ENCODE results near the gene TENM4. TPM values are rescaled to one million over a fixed set of nuclear protein-coding genes. Genes with fewer than 3 reads are reported as not detected.

Gene TENM4
- total and polyA plus RNA-seq, 10 of the 15 experiments (the other 5 are each of a cell fraction or from before 2014, with no cell fraction given) = 0.03 to 0.12 (median 0.06) TPM; not detected in 7

GRCh38 chr11:79170321-79170720 is 270.5 kb downstream of the TENM4 start:
- H3K9me3 ChIP-seq (replicated peaks; ENCODE audit: control insufficient read depth, insufficient read depth, low read length) = no peaks in the 10 kb centered on the region; the same call in 2 of the 3 replicates
- no peak for FAIRE-seq
- H3K27ac ChIP-seq (ENCODE audit: control insufficient read depth, insufficient read depth) = no peak overlapping the region
- no peak for DNase-seq (ENCODE audit: low read depth, low spot score)
- POLR2A ChIA-PET = interaction anchor here (0.5 kb wide), 1 partner anchor 650 kb away, joined by 6 read pairs; no protein-coding TSS in a partner anchor
- TF ChIP-seq ZZZ3 (IDR thresholded peaks at IDR 0.05; ENCODE audit: control insufficient read depth, insufficient read length, low read depth) = no peak
- TF ChIP-seq POU2F2 (IDR thresholded peaks at IDR 0.05; ENCODE audit: borderline replicate concordance, low read depth, low read length) = no peak
- TF ChIP-seq SRF (IDR thresholded peaks at IDR 0.05; ENCODE audit: low read depth in 2 of 2, low read length in 2 of 2) = no peak
- in situ Hi-C loops (cut with MboI) (no loop called here), intact Hi-C loops (cut with micrococcal nuclease; ENCODE audit: unreplicated experiment) (no loop called here)
- no peak overlapping the region for H2AFZ ChIP-seq (ENCODE audit: control insufficient read depth, low read depth, low read length)
- WGBS (ENCODE audit: insufficient coverage, insufficient replicate concordance, low lambda C conversion rate, missing lambda C conversion rate) = 0% methylated on average over 2 of the region's 2 CpGs
- H3K9ac ChIP-seq (ENCODE audit: control insufficient read depth, insufficient read depth, low read length) = no peak overlapping the region
- SMC1A ChIA-PET (ENCODE audit: uncharacterized antibody, unreplicated experiment) = no interaction called here
- H3K4me1 ChIP-seq (ENCODE audit: control insufficient read depth, insufficient read depth, low read length) = no peaks in the 10 kb centered on the region
- no peaks in the 10 kb centered on the region for H3K36me3 ChIP-seq (ENCODE audit: control insufficient read depth in 2 of 2, insufficient read depth in 2 of 2, low read length in 1 of 2)
- no peaks in the 10 kb centered on the region for H4K20me1 ChIP-seq (ENCODE audit: control insufficient read depth, insufficient read depth)
- BruUV-seq (replicated peaks) = no TSS peak
- CTCF ChIA-PET = no interaction called here
- H3K4me3 ChIP-seq = no peak overlapping the region
- H3K27me3 ChIP-seq (replicated peaks in 1 of 2; ENCODE audit: control insufficient read depth in 2 of 2, insufficient read depth in 2 of 2, low read length in 1 of 2) = peaks cover 0 to 2% of the 10 kb centered on the region in 2 experiments; a peak in 3 of 4 replicates
- RAD21 ChIA-PET (ENCODE audit: unreplicated experiment) = no interaction called here
- no peaks in the 10 kb centered on the region for H3K79me2 ChIP-seq (ENCODE audit: control insufficient read depth, insufficient read depth, low read length)
- H3K4me2 ChIP-seq (ENCODE audit: control insufficient read depth, insufficient read depth) = no peak overlapping the region
- ATAC-seq = no peak

DNA sequence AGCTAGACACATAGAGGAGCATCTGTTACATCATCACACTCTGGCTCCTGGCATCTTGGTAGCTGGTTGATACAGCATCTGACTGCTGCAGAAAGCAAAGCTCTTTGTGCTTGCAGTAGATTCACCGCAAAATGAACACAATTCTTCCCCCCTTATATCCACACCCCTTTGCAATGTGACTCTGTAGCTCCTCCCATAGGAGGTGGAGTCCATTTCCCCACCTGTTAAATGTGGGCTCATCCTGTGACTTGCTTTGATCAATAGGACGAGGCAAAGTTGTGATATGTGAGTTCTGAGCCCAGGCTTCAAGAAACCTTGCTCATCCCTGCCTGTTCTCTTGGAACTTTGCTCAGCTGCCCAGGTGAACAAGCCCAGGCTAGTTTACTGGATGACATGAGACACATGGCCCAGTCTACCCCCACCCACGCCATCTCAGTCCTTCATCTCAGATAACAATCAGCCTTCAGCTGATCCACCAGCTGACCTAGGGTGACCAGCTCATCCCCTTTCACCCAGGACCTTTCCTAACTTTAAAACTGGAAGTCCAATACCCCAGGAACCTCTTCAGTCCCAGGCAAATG is 272.2 kb downstream of the TENM4 start:
- WGBS (ENCODE audit: insufficient coverage, insufficient replicate concordance, low lambda C conversion rate, missing lambda C conversion rate) = 14% methylated on average over 3 of the region's 3 CpGs

More for the DNA sequence above, 272.2 kb downstream of the TENM4 start:
- DNase-seq (ENCODE audit: low read depth, low spot score) (no peak), ATAC-seq (no peak), FAIRE-seq (no peak)
- H3K27me3 ChIP-seq (replicated peaks in 1 of 2; ENCODE audit: control insufficient read depth in 2 of 2, insufficient read depth in 2 of 2, low read length in 1 of 2) = peaks cover 0 to 2% of the 10 kb centered on the region in 2 experiments; a peak in 2 of 4 replicates
- CTCF ChIA-PET = no interaction called here
- H4K20me1 ChIP-seq (ENCODE audit: control insufficient read depth, insufficient read depth) = no peaks in the 10 kb centered on the region
- SMC1A ChIA-PET (ENCODE audit: uncharacterized antibody, unreplicated experiment) = no interaction called here
- H3K4me1 ChIP-seq (ENCODE audit: control insufficient read depth, insufficient read depth, low read length) = no peaks in the 10 kb centered on the region
- in situ Hi-C loops (cut with MboI) = no loop called here
- H3K27ac ChIP-seq (ENCODE audit: control insufficient read depth, insufficient read depth) = no peak overlapping the region
- intact Hi-C loops (cut with micrococcal nuclease; ENCODE audit: unreplicated experiment) = no loop called here
- RAD21 ChIA-PET (ENCODE audit: unreplicated experiment) = no interaction called here
- TF ChIP-seq ZZZ3 (IDR thresholded peaks at IDR 0.05; ENCODE audit: control insufficient read depth, insufficient read length, low read depth) = no peak
- TF ChIP-seq CBX3 (IDR thresholded peaks at IDR 0.05; ENCODE audit: borderline replicate concordance, low read depth) = no peak
- no peak for TF ChIP-seq SPI1 (IDR thresholded peaks at IDR 0.05; ENCODE audit: borderline replicate concordance, insufficient read depth, low read depth, low read length)
- TF ChIP-seq RB1 (IDR thresholded peaks at IDR 0.05; ENCODE audit: borderline replicate concordance) = no peak
- no peak for TF ChIP-seq FOXM1 (IDR thresholded peaks at IDR 0.05; ENCODE audit: low read depth, low read length)
- TF ChIP-seq STAT3 (IDR thresholded peaks at IDR 0.05; ENCODE audit: low read depth, low read length) = no peak
- TF ChIP-seq NFYA (IDR thresholded peaks at IDR 0.05; ENCODE audit: borderline replicate concordance, low read depth, low read length) = no peak
- TF ChIP-seq PKNOX1 (IDR thresholded peaks at IDR 0.05) = no peak
- no peak for TF ChIP-seq SMARCA5 (IDR thresholded peaks at IDR 0.05)
- no peak for TF ChIP-seq ZSCAN29 (IDR thresholded peaks at IDR 0.05)
- no peak for TF ChIP-seq EED (IDR thresholded peaks at IDR 0.05; ENCODE audit: low read depth)
- TF ChIP-seq ZBED1 (IDR thresholded peaks at IDR 0.05; ENCODE audit: borderline replicate concordance) = no peak
- no peaks in the 10 kb centered on the region; the same call in 2 of the 3 replicates for H3K9me3 ChIP-seq (replicated peaks; ENCODE audit: control insufficient read depth, insufficient read depth, low read length)
- no peak overlapping the region for H3K4me2 ChIP-seq (ENCODE audit: control insufficient read depth, insufficient read depth)
- no peak overlapping the region for H3K9ac ChIP-seq (ENCODE audit: control insufficient read depth, insufficient read depth, low read length)
- no peaks in the 10 kb centered on the region for H3K79me2 ChIP-seq (ENCODE audit: control insufficient read depth, insufficient read depth, low read length)
- POLR2A ChIA-PET = no interaction called here
- no peak overlapping the region for H2AFZ ChIP-seq (ENCODE audit: control insufficient read depth, low read depth, low read length)
- H3K36me3 ChIP-seq (ENCODE audit: control insufficient read depth in 2 of 2, insufficient read depth in 2 of 2, low read length in 1 of 2) = no peaks in the 10 kb centered on the region
- no TSS peak for BruUV-seq (replicated peaks)
- H3K4me3 ChIP-seq = no peak overlapping the region
